IMR-90 (cell line): ENCODE data around the gene BMAL2. TPM values are rescaled to one million over a fixed set of nuclear protein-coding genes. Genes with fewer than 3 reads are reported as not detected.

ENCODE experiments used
- ATAC-seq: fragments of 200-7000 bp; cut with Tn5 transposase; 2 replicates; pipeline ENCODE4 v1.9.1; 2020; ENCODE audit warnings: low read depth, mild to moderate bottlenecking, moderate library complexity
- BruUV-seq: library from RNA; stranded (reverse); fragments of 400-500 nt; replicated peaks from 2 replicates; lab custom pipeline; 2021; lab: Mats Ljungman, UMichigan
- CTCF ChIA-PET: fragments of 300-600 bp; formaldehyde crosslinking; extraction: SDS; loops from one replicate; lab custom pipeline; 2021; ENCODE audit warnings: antibody characterized with exemption; lab: Yijun Ruan, JAX
- POLR2A ChIA-PET: fragments of 300-600 bp; sonication (Branson Sonifier 250); formaldehyde crosslinking; loops from one replicate; lab custom pipeline; 2022; ENCODE audit warnings: antibody characterized with exemption; ENCODE audit not compliant: unreplicated experiment; lab: Charles Lee
- DNase-seq: peaks from one replicate; pipeline ENCODE4 v3.0.0; 2013
- H2AFZ ChIP-seq: replicated peaks from 2 replicates; pipeline ENCODE3; 2013; ENCODE audit warnings: low read length, mild to moderate bottlenecking; ENCODE audit not compliant: poor library complexity
- H2AK5ac ChIP-seq: 2 replicates; pipeline ENCODE4 v1.6.1; 2013; ENCODE audit warnings: low read depth, low read length, inconsistent platforms
- H2AK9ac ChIP-seq: replicated peaks from 2 replicates; pipeline ENCODE3; 2013; ENCODE audit warnings: mild to moderate bottlenecking, low read depth, low read length, moderate library complexity; ENCODE audit not compliant: poor library complexity
- H2BK120ac ChIP-seq: 2 replicates; pipeline ENCODE4 v1.6.1; 2013; ENCODE audit warnings: low read depth, low read length, inconsistent platforms
- H2BK15ac ChIP-seq: 3 replicates; pipeline ENCODE4 v1.6.1; 2013; ENCODE audit warnings: low read depth, low read length, inconsistent platforms
- H2BK20ac ChIP-seq: 2 replicates; pipeline ENCODE4 v1.6.1; 2013; ENCODE audit warnings: low read depth, mild to moderate bottlenecking, inconsistent platforms, low read length, moderate library complexity
- H2BK5ac ChIP-seq: 2 replicates; pipeline ENCODE4 v1.6.1; 2013; ENCODE audit warnings: mild to moderate bottlenecking, low read depth, low read length, inconsistent platforms; ENCODE audit not compliant: poor library complexity, severe bottlenecking
- H3K14ac ChIP-seq: replicated peaks from 2 replicates; pipeline ENCODE4 v1.6.1; 2013; ENCODE audit warnings: low read depth, low read length, inconsistent platforms
- H3K18ac ChIP-seq: 2 replicates; pipeline ENCODE4 v1.6.1; 2013; ENCODE audit warnings: low read depth, low read length, control low read depth
- H3K23ac ChIP-seq: 2 replicates; pipeline ENCODE4 v1.6.1; 2013; ENCODE audit warnings: low read depth, low read length, inconsistent platforms
- H3K27ac ChIP-seq: 2 replicates; pipeline ENCODE4 v1.5.1; 2013; ENCODE audit warnings: mild to moderate bottlenecking, control low read depth, low read length; ENCODE audit not compliant: insufficient read depth
- H3K27me3 ChIP-seq: 2 replicates; pipeline ENCODE4 v1.6.1; 2013; ENCODE audit warnings: low read length; ENCODE audit not compliant: control insufficient read depth, insufficient read depth
- H3K36me3 ChIP-seq: 2 replicates; pipeline ENCODE4 v1.6.1; 2013; ENCODE audit warnings: low read length, mixed read lengths; ENCODE audit not compliant: control insufficient read depth, insufficient read depth
- H3K4ac ChIP-seq: 2 replicates; pipeline ENCODE4 v1.6.1; 2013; ENCODE audit warnings: low read depth, low read length, inconsistent platforms
- H3K4me1 ChIP-seq: 2 replicates; pipeline ENCODE4 v1.6.1; 2013; ENCODE audit warnings: low read length, mixed read lengths; ENCODE audit not compliant: control insufficient read depth, insufficient read depth
- H3K4me2 ChIP-seq: 2 replicates; pipeline ENCODE4 v1.6.1; 2013; ENCODE audit warnings: low read depth, mild to moderate bottlenecking, control low read depth, low read length, moderate library complexity
- H3K4me3 ChIP-seq: 2 replicates; pipeline ENCODE4 v1.5.1; 2013; ENCODE audit warnings: low read depth, mild to moderate bottlenecking, control low read depth, low read length, moderate library complexity; ENCODE audit not compliant: insufficient read depth
- H3K56ac ChIP-seq: 2 replicates; pipeline ENCODE4 v1.6.1; 2013; ENCODE audit warnings: low read length, inconsistent platforms; ENCODE audit not compliant: insufficient read depth; ENCODE audit errors: extremely low read depth
- H3K79me1 ChIP-seq, 2 experiments: 2 replicates each; pipeline ENCODE4 v1.6.1; 2013; ENCODE audit warnings: low read length in 2 of 2, inconsistent platforms in 1 of 2, low read depth in 1 of 2
- H3K9ac ChIP-seq: 2 replicates; pipeline ENCODE4 v1.6.1; 2013; ENCODE audit warnings: low read depth, low read length, control low read depth
- H3K9me1 ChIP-seq: 2 replicates; pipeline ENCODE4 v1.6.1; 2013; ENCODE audit warnings: low read length, inconsistent platforms; ENCODE audit not compliant: insufficient read depth
- H3K9me3 ChIP-seq: 2 replicates; pipeline ENCODE4 v1.6.1; 2013; ENCODE audit warnings: low read length; ENCODE audit not compliant: control insufficient read depth, insufficient read depth
- H4K20me1 ChIP-seq: 2 replicates; pipeline ENCODE4 v1.6.1; 2013; ENCODE audit warnings: low read length, inconsistent platforms; ENCODE audit not compliant: insufficient read depth
- H4K5ac ChIP-seq: 2 replicates; pipeline ENCODE4 v1.6.1; 2013; ENCODE audit warnings: mild to moderate bottlenecking, low read depth, low read length, control low read depth
- H4K8ac ChIP-seq, 2 experiments: 2 replicates each; pipeline ENCODE4 v1.6.1; 2013; ENCODE audit warnings: low read depth in 2 of 2, low read length in 2 of 2, control low read depth in 1 of 2, inconsistent platforms in 1 of 2
- H4K91ac ChIP-seq: 2 replicates; pipeline ENCODE4 v1.6.1; 2013; ENCODE audit warnings: low read depth, low read length, inconsistent platforms; ENCODE audit not compliant: insufficient read depth
- BHLHE40 ChIP-seq: fragments of 150-350 bp; IDR thresholded peaks from 2 replicates; pipeline ENCODE4 v1.6.1; 2016; ENCODE audit warnings: mild to moderate bottlenecking, low read depth, low read length
- CEBPB ChIP-seq: IDR thresholded peaks from 2 replicates; pipeline ENCODE4 v1.6.1; 2012; ENCODE audit warnings: low read depth, low read length, improper control_type of control experiment
- ELK1 ChIP-seq: fragments of 150-350 bp; IDR thresholded peaks from 2 replicates; pipeline ENCODE4 v1.6.1; 2016; ENCODE audit warnings: low read depth, mild to moderate bottlenecking, low read length, moderate library complexity, borderline replicate concordance
- FOS ChIP-seq: fragments of 150-350 bp; IDR thresholded peaks from 2 replicates; pipeline ENCODE4 v1.6.1; 2016; ENCODE audit warnings: low read depth, low read length
- MAFK ChIP-seq: IDR thresholded peaks from 2 replicates; pipeline ENCODE4 v1.6.1; 2012; ENCODE audit warnings: low read depth, low read length, improper control_type of control experiment
- POLR2A ChIP-seq: IDR thresholded peaks from 2 replicates; pipeline ENCODE4 v1.6.1; 2012; ENCODE audit warnings: mild to moderate bottlenecking, low read depth, low read length
- RAD21 ChIP-seq: IDR thresholded peaks from 2 replicates; pipeline ENCODE4 v1.6.1; 2012; ENCODE audit warnings: low read length, improper control_type of control experiment
- RCOR1 ChIP-seq: IDR thresholded peaks from 2 replicates; pipeline ENCODE4 v1.6.1; 2012; ENCODE audit warnings: mild to moderate bottlenecking, low read length, improper control_type of control experiment; ENCODE audit not compliant: insufficient replicate concordance
- RFX5 ChIP-seq: IDR thresholded peaks from 2 replicates; pipeline ENCODE4 v1.8.0; 2012; ENCODE audit warnings: low read depth, mild to moderate bottlenecking, low read length, moderate library complexity
- SMC3 ChIP-seq: fragments of 150-350 bp; IDR thresholded peaks from 2 replicates; pipeline ENCODE4 v1.6.1; 2016; ENCODE audit warnings: low read depth, mild to moderate bottlenecking, antibody characterized with exemption, low read length, moderate library complexity
- WGBS, 2 experiments: methylation state at CpG; one replicate each; pipeline versions ENCODE4 v1.1.5 to v1.1.7; 2013; ENCODE audit warnings: missing lambda C conversion rate in 2 of 2; ENCODE audit not compliant: insufficient read length in 1 of 2; ENCODE audit errors: extremely low coverage in 2 of 2; 5-methylcytosine and 5-hydroxymethylcytosine counted together
- dilution Hi-C: fragments of 300-500 bp; cut with HindIII; formaldehyde crosslinking; loops from one replicate; pipeline ENCODE4 v1.14.3; 2018; ENCODE audit warnings: low sequenced_read_pairs; ENCODE audit not compliant: unreplicated experiment
- in situ Hi-C: fragments of 300-500 bp; cut with MboI; formaldehyde crosslinking; loops from 3 replicates; pipeline ENCODE4 v1.14.3; 2019; ENCODE audit warnings: low sequenced_read_pairs, inconsistent platforms, mixed read lengths
- intact Hi-C: fragments of 100-400 bp; cut with micrococcal nuclease; formaldehyde crosslinking; loops from 2 replicates; pipeline ENCODE4 v1.10.0; 2022
- polyA plus RNA-seq, 3 experiments: library from polyadenylated mRNA; depleted of rRNA; stranded (reverse); fragments of >200 nt; gene quantifications; 2 replicates each; pipeline ENCODE4 v1.2.3, GENCODE V29; 2012; ENCODE audit warnings: low replicate concordance in 1 of 3
- total RNA-seq: library from RNA; depleted of rRNA; stranded (reverse); fragments of >200 nt; gene quantifications from 2 replicates; pipeline ENCODE4 v1.2.3, GENCODE V29; 2012

Gene BMAL2
- total and polyA plus RNA-seq, 2 of the 4 experiments (the other 2 are of a cell fraction), result 11.0 to 57.0 TPM

GRCh38 chr12:27331291-27331926 lies 1.2 kb upstream of the BMAL2 start:
- in situ Hi-C loops, result no loop called here
- Histone ChIP-seq H2AFZ (peak overlapping the region; percentile 92), H4K8ac (peak overlapping the region; percentile 82 to 95), H3K9ac (no peak overlapping the region; the same call in 1 of the 2 replicates), H2BK5ac (peak overlapping the region; percentile 90), H3K14ac (peak overlapping the region; percentile 91), H3K4me3 (peak overlapping the region; percentile 5; the same call in 1 of the 2 replicates), H3K56ac (peak overlapping the region; percentile 45), H2BK20ac (peak overlapping the region; percentile 90), H3K9me3 (no peaks in the 10 kb centered on the region), H4K20me1 (no peaks in the 10 kb centered on the region), H3K4me2 (peak overlapping the region; percentile 87), H2BK15ac (peak overlapping the region; percentile 99), H2AK5ac (peak overlapping the region; percentile 82), H3K23ac (peak overlapping the region; percentile 86), H2BK120ac (peak overlapping the region; percentile 78), H3K36me3 (peaks cover 3% of the 10 kb centered on the region; the same call in 1 of the 2 replicates), H3K27ac (peak overlapping the region; percentile 28; the same call in 1 of the 2 replicates), H3K4ac (peak overlapping the region; percentile 90), H3K27me3 (no peaks in the 10 kb centered on the region), H4K5ac (peak overlapping the region; percentile 86; the same call in 1 of the 2 replicates), H2AK9ac (peak overlapping the region; percentile 89), H3K18ac (peak overlapping the region; percentile 61; the same call in 1 of the 2 replicates), H4K91ac (peak overlapping the region; percentile 92), H3K79me1 (peaks cover 26 to 41% of the 10 kb centered on the region in 2 experiments), H3K4me1 (peaks cover 15% of the 10 kb centered on the region), H3K9me1 (peaks cover 13% of the 10 kb centered on the region)
- BruUV-seq, result no TSS peak
- ATAC-seq, result peak; percentile 80
- peak; percentile 98 for DNase-seq
- intact Hi-C loops, result loop anchor here (2.0 to 5.0 kb wide), 2 partner anchors 53 to 321 kb away; no protein-coding TSS in a partner anchor
- ChIA-PET POLR2A (no interaction called here), CTCF (interaction anchor here (0.7 to 1.6 kb wide), 4 partner anchors 11 to 52 kb away, joined by 3 to 5 read pairs (median 4); no protein-coding TSS in a partner anchor)
- TF ChIP-seq RFX5 (no peak), FOS (peak; percentile 86), SMC3 (no peak), POLR2A (no peak; the same call in 1 of the 2 replicates), CEBPB (peak; percentile 94), RCOR1 (no peak), MAFK (no peak), RAD21 (no peak), ELK1 (no peak), BHLHE40 (peak; percentile 31; the same call in 1 of the 2 replicates)
- dilution Hi-C loops, result no loop called here
- 80% methylated on average over 1 of the region's 7 CpGs; no CpG with 5 or more reads in 1 of the 2 experiments for WGBS, 2 experiments
